Endothelial cell of umbilical vein (primary cell): ENCODE measurements around the gene RSRC1. TPM values are rescaled to one million over a fixed set of nuclear protein-coding genes. Genes with fewer than 3 reads are reported as not detected.

Experiments
- BruUV-seq: library from RNA; stranded (reverse); fragments of 400-500 nt; replicated peaks from 2 replicates; lab custom pipeline; 2021; lab: Mats Ljungman, UMichigan
- CTCF ChIA-PET: fragments of 300-600, 350-600 bp; sonication (Branson Sonifier 250); formaldehyde crosslinking; loops from one replicate; lab custom pipeline; 2021; ENCODE audit warnings: antibody characterized with exemption, inconsistent platforms; lab: Charles Lee
- POLR2A ChIA-PET: fragments of 300-600, 350-600 bp; sonication (Branson Sonifier 250); formaldehyde crosslinking; loops from one replicate; lab custom pipeline; 2021; ENCODE audit warnings: antibody characterized with exemption, inconsistent platforms; lab: Charles Lee
- DNase-seq: peaks from one replicate; pipeline ENCODE4 v3.0.0-alpha.2; 2011; ENCODE audit warnings: low read depth, low spot score
- FAIRE-seq: peaks from 2 replicates; lab custom pipeline; 2011; peaks lifted over from hg19 to GRCh38; lab: Jason Lieb, UNC
- H2AFZ ChIP-seq: 2 replicates; pipeline ENCODE4 v1.6.0; 2012; ENCODE audit warnings: low read depth, low read length, control low read depth, inconsistent platforms
- H3K27ac ChIP-seq: 2 replicates; pipeline ENCODE4 v1.5.1; 2011; ENCODE audit warnings: low read depth, mild to moderate bottlenecking, control low read depth, low read length, moderate library complexity; ENCODE audit not compliant: insufficient read depth
- H3K27me3 ChIP-seq, 2 experiments: 2 replicates each; pipeline versions ENCODE4 v1.6.0 to v1.6.1; 2011; ENCODE audit warnings: low read length in 2 of 2, mixed read lengths in 1 of 2; ENCODE audit not compliant: control insufficient read depth in 2 of 2, insufficient read depth in 2 of 2
- H3K36me3 ChIP-seq, 2 experiments: 2 replicates in 1 of 2; 3 replicates in 1 of 2; pipeline ENCODE4 v1.5.1; 2011; ENCODE audit warnings: low read length in 2 of 2, mild to moderate bottlenecking in 1 of 2, moderate library complexity in 1 of 2; ENCODE audit not compliant: control insufficient read depth in 2 of 2, insufficient read depth in 2 of 2; ENCODE audit errors: extremely low read depth in 1 of 2
- H3K4me1 ChIP-seq: 3 replicates; pipeline ENCODE4 v1.5.1; 2011; ENCODE audit warnings: mild to moderate bottlenecking, low read length; ENCODE audit not compliant: control insufficient read depth, insufficient read depth; ENCODE audit errors: extremely low read depth
- H3K4me2 ChIP-seq: 2 replicates; pipeline ENCODE4 v1.6.1; 2011; ENCODE audit warnings: low read length, control low read depth, mixed read lengths; ENCODE audit not compliant: insufficient read depth
- H3K4me3 ChIP-seq, 3 experiments: fragments of 200-600 bp in 1 of 3; sonication (generic), shearing (Covaris generic) in 1 of 3; replicated peaks in 1 of 3; 2 replicates each; pipeline ENCODE4 v1.5.1; 2011 to 2016; ENCODE audit warnings: control low read depth in 3 of 3, low read length in 3 of 3, mild to moderate bottlenecking in 2 of 3, inconsistent platforms in 1 of 3, low read depth in 1 of 3, moderate library complexity in 1 of 3; ENCODE audit not compliant: insufficient read depth in 1 of 3
- H3K79me2 ChIP-seq: 2 replicates; pipeline ENCODE4 v1.6.0; 2012; ENCODE audit warnings: low read length, inconsistent platforms; ENCODE audit not compliant: control insufficient read depth, insufficient read depth
- H3K9ac ChIP-seq: replicated peaks from 2 replicates; pipeline ENCODE3; 2011; ENCODE audit warnings: low read length, control low read depth; ENCODE audit not compliant: insufficient read depth; ENCODE audit errors: extremely low read depth
- H3K9me1 ChIP-seq: replicated peaks from 3 replicates; pipeline ENCODE4 v1.6.0; 2011; ENCODE audit warnings: mild to moderate bottlenecking, low read length; ENCODE audit not compliant: control insufficient read depth, insufficient read depth; ENCODE audit errors: extremely low read depth
- H3K9me3 ChIP-seq: replicated peaks from 2 replicates; pipeline ENCODE4 v1.5.1; 2012; ENCODE audit warnings: low read length, inconsistent platforms; ENCODE audit not compliant: control insufficient read depth, insufficient read depth
- H4K20me1 ChIP-seq: replicated peaks from 2 replicates; pipeline ENCODE3; 2011; ENCODE audit warnings: mild to moderate bottlenecking, low read length; ENCODE audit not compliant: control insufficient read depth, insufficient read depth; ENCODE audit errors: extremely low read depth
- CTCF ChIP-seq, 2 donors: IDR thresholded peaks; 1 replicate in 1 of 2; 2 replicates in 1 of 2; pipeline ENCODE4 v1.5.1; 2011; ENCODE audit warnings: low read length in 2 of 2, mild to moderate bottlenecking in 2 of 2, moderate library complexity in 2 of 2, control low read depth in 1 of 2, inconsistent platforms in 1 of 2, low read depth in 1 of 2; ENCODE audit not compliant: insufficient read depth in 1 of 2; ENCODE audit errors: extremely low read depth in 1 of 2
- EZH2 ChIP-seq: IDR thresholded peaks from 2 replicates; pipeline ENCODE4 v1.6.1; 2012; ENCODE audit warnings: borderline replicate concordance, low read depth, mild to moderate bottlenecking, moderate library complexity, low read length, inconsistent platforms; ENCODE audit not compliant: severe bottlenecking
- FOS ChIP-seq: IDR thresholded peaks from 2 replicates; pipeline ENCODE4 v1.6.1; 2011; ENCODE audit warnings: mild to moderate bottlenecking, low read length, moderate library complexity, borderline replicate concordance; ENCODE audit not compliant: insufficient read depth
- GATA2 ChIP-seq: IDR thresholded peaks from 2 replicates; pipeline ENCODE4 v1.7.0; 2011; ENCODE audit warnings: low read depth, mild to moderate bottlenecking, moderate library complexity, mixed read lengths, low read length; ENCODE audit not compliant: insufficient read length, insufficient read depth
- JUN ChIP-seq: IDR thresholded peaks from 2 replicates; pipeline ENCODE4 v1.6.1; 2011; ENCODE audit warnings: borderline replicate concordance, low read depth; ENCODE audit not compliant: insufficient read length, insufficient read depth
- MAX ChIP-seq: IDR thresholded peaks from 2 replicates; pipeline ENCODE4 v1.6.1; 2011; ENCODE audit not compliant: insufficient read depth, insufficient read length
- MYC ChIP-seq: IDR thresholded peaks from one replicate; pipeline ENCODE4 v1.6.1; 2011; ENCODE audit warnings: mild to moderate bottlenecking, low read depth, low read length
- POLR2A ChIP-seq: IDR thresholded peaks from 2 replicates; pipeline ENCODE4 v1.6.1; 2012; ENCODE audit warnings: low read depth, mild to moderate bottlenecking, control low read depth, low read length
- POLR2AphosphoS5 ChIP-seq: IDR thresholded peaks from 2 replicates; pipeline ENCODE4 v1.6.1; 2012; ENCODE audit warnings: low read depth, mild to moderate bottlenecking, control low read depth, low read length, moderate library complexity; ENCODE audit not compliant: insufficient read depth
- dilution Hi-C: fragments of 300-500 bp; cut with MboI; formaldehyde crosslinking; loops from one replicate; pipeline ENCODE4 v1.15.0; 2019; ENCODE audit warnings: low sequenced_read_pairs; ENCODE audit not compliant: extremely low pct_ligation_motif_present
- intact Hi-C: fragments of 100-400 bp; cut with micrococcal nuclease; formaldehyde crosslinking; loops from one replicate; pipeline ENCODE4 v1.10.0; 2022
- polyA plus RNA-seq, 4 experiments: library from polyadenylated mRNA; depleted of rRNA in 3 of 4; stranded (reverse) in 3 of 4; unstranded in 1 of 4; fragments of >200 nt; gene quantifications; 2 replicates each; pipeline versions ENCODE4 v1.2.1 to v1.2.3, GENCODE V29; 2011 to 2012; ENCODE audit warnings: missing spikeins in 1 of 4
- total RNA-seq: library from RNA; stranded (reverse); gene quantifications from 2 replicates; pipeline ENCODE4 v1.2.3, GENCODE V29; 2021

RSRC1 gene
- total and polyA plus RNA-seq, 2 donors (not counting 3 experiments of a cell fraction or from before 2014, with no cell fraction given), result 1.8 to 25.4 TPM

DNA sequence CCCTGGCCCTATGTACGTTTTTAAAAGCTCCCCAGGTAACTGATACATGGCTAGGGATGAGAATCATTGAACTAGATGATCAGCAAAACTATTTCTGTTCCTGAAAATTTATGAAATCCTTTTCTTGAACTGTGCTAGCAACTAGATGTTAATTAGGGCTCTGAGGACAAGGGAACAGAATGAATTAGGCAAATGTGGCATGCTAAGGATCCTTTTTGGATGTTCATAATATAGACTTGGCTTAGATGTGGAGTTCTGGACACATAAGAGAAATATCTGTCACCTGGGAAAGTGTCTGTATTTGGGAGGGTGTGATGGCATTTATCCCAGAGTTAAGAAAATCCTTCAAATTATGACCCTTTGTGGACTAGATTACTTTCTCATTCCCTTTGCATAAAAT, 71.2 kb downstream of the RSRC1 start:
- DNase-seq (no peak), FAIRE-seq (no peak)
- H3K4me1 ChIP-seq, result no peaks in the 10 kb centered on the region
- no peaks in the 10 kb centered on the region for H3K9me3 ChIP-seq
- H3K36me3 ChIP-seq, result no peaks in the 10 kb centered on the region
- H3K4me2 ChIP-seq, result no peak overlapping the region
- no TSS peak for BruUV-seq
- CTCF ChIA-PET, result no interaction called here
- H3K9ac ChIP-seq, result no peak overlapping the region
- H3K4me3 ChIP-seq, result no peak overlapping the region
- H3K9me1 ChIP-seq, result no peaks in the 10 kb centered on the region
- no peaks in the 10 kb centered on the region for H4K20me1 ChIP-seq
- POLR2A ChIA-PET, result no interaction called here
- no peaks in the 10 kb centered on the region for H3K27me3 ChIP-seq
- TF ChIP-seq MAX, result no peak
- TF ChIP-seq MYC, result no peak
- no peak for TF ChIP-seq JUN
- TF ChIP-seq POLR2AphosphoS5, result no peak
- no peak for TF ChIP-seq FOS
- no peak for TF ChIP-seq CTCF (IDR thresholded peaks at IDR 0.05; ENCODE audit: extremely low read depth in 1 of 2, insufficient read depth in 1 of 2, low read depth in 1 of 2, low read length in 2 of 2)
- no peak for TF ChIP-seq POLR2A
- TF ChIP-seq GATA2, result no peak
- TF ChIP-seq EZH2, result no peak
- no peak overlapping the region for H2AFZ ChIP-seq
- no peaks in the 10 kb centered on the region for H3K79me2 ChIP-seq
- dilution Hi-C loops (no loop called here), intact Hi-C loops (no loop called here)
- no peak overlapping the region for H3K27ac ChIP-seq
